Fibroblast of lung (primary cell): ENCODE data around the gene ANKRD33. TPM values are rescaled to one million over a fixed set of nuclear protein-coding genes. Genes with fewer than 3 reads are reported as not detected.

ENCODE experiments used
- DNase-seq, 2 donors: peaks; one replicate each; pipeline versions ENCODE4 v3.0.0 to v3.0.0-alpha.2; 2010; ENCODE audit warnings: low read depth in 2 of 2
- H2AFZ ChIP-seq: 2 replicates; pipeline ENCODE4 v1.5.1; 2012; ENCODE audit warnings: low read length, control low read depth, inconsistent platforms
- H3K27ac ChIP-seq: 2 replicates; pipeline ENCODE4 v1.5.1; 2011; ENCODE audit warnings: low read length, control low read depth; ENCODE audit not compliant: insufficient read depth
- H3K27me3 ChIP-seq: 2 replicates; pipeline ENCODE4 v1.5.1; 2011; ENCODE audit warnings: mild to moderate bottlenecking, low read length; ENCODE audit not compliant: control insufficient read depth, insufficient read depth
- H3K36me3 ChIP-seq: 2 replicates; pipeline ENCODE4 v1.5.1; 2011; ENCODE audit warnings: low read length; ENCODE audit not compliant: control insufficient read depth, insufficient read depth
- H3K4me1 ChIP-seq: 2 replicates; pipeline ENCODE4 v1.5.1; 2011; ENCODE audit warnings: low read length; ENCODE audit not compliant: control insufficient read depth, insufficient read depth; ENCODE audit errors: extremely low read depth
- H3K4me2 ChIP-seq: 2 replicates; pipeline ENCODE4 v1.5.1; 2011; ENCODE audit warnings: low read length, control low read depth; ENCODE audit not compliant: insufficient read depth; ENCODE audit errors: extremely low read depth
- H3K4me3 ChIP-seq, 4 experiments: fragments of 200-600 bp in 1 of 4; sonication (generic) in 1 of 4; replicated peaks in 1 of 4; 2 replicates each; pipeline ENCODE4 v1.5.1; 2011 to 2016; ENCODE audit warnings: low read length in 4 of 4, low read depth in 3 of 4, mild to moderate bottlenecking in 3 of 4, control low read depth in 2 of 4, inconsistent platforms in 1 of 4, mixed read lengths in 1 of 4; ENCODE audit not compliant: insufficient read depth in 1 of 4; ENCODE audit errors: control extremely low read depth in 1 of 4
- H3K79me2 ChIP-seq: 2 replicates; pipeline ENCODE4 v1.5.1; 2012; ENCODE audit warnings: mild to moderate bottlenecking, low read length, inconsistent platforms; ENCODE audit not compliant: control insufficient read depth, insufficient read depth
- H3K9ac ChIP-seq: 2 replicates; pipeline ENCODE4 v1.5.1; 2011; ENCODE audit warnings: mild to moderate bottlenecking, low read length, control low read depth; ENCODE audit not compliant: insufficient read depth
- H3K9me3 ChIP-seq: 2 replicates; pipeline ENCODE4 v1.5.1; 2012; ENCODE audit warnings: low read depth, low read length; ENCODE audit not compliant: control insufficient read depth, insufficient read depth
- H4K20me1 ChIP-seq: 2 replicates; pipeline ENCODE4 v1.5.1; 2011; ENCODE audit warnings: low read length; ENCODE audit not compliant: control insufficient read depth, insufficient read depth; ENCODE audit errors: extremely low read depth
- EZH2 ChIP-seq: IDR thresholded peaks from 2 replicates; pipeline ENCODE4 v1.5.1; 2012; ENCODE audit warnings: low read length, control low read depth, mild to moderate bottlenecking; ENCODE audit errors: missing control alignments
- polyA plus RNA-seq, 2 donors: library from polyadenylated mRNA; depleted of rRNA in 1 of 2; stranded (reverse) in 1 of 2; unstranded in 1 of 2; fragments of >200 nt; gene quantifications; 2 replicates each; pipeline ENCODE4 v1.2.1, GENCODE V29; 2011 to 2012; ENCODE audit warnings: missing spikeins in 1 of 2
- total RNA-seq: library from RNA; depleted of rRNA; stranded (reverse); fragments of >200 nt; gene quantifications from 2 replicates; pipeline ENCODE4 v1.2.1, GENCODE V29; 2014
- TF ChIP-seq, protein P1 (sequence below), 2 donors: IDR thresholded peaks in 1 of 2; conservative IDR thresholded peaks in 1 of 2; 1 replicate in 1 of 2; 2 replicates in 1 of 2; pipeline ENCODE4 v1.5.1; 2011 to 2012; ENCODE audit warnings: low read length in 2 of 2, control low read depth in 1 of 2, inconsistent platforms in 1 of 2, low read depth in 1 of 2, mild to moderate bottlenecking in 1 of 2

ANKRD33 gene
- total and polyA plus RNA-seq, 2 donors (not counting 1 experiment from before 2014, with no cell fraction given), result under 0.01 TPM; not detected in 1

DNA sequence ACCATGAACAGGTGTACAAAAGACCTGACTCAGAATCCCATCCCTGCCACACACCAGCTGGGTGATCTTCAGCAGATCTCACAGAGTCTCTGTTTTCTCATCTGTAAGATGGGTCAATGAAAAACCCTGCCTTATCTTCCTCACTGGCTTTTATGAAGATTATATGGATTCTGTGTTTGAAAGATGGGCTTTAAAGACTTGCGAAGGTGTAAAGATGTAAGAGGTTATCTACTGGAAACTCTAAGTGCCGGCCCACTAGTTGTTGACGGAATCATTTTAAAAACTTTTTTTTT lies 15.3 kb upstream of the ANKRD33 start:
- DNase-seq, result no peak
- Histone ChIP-seq H3K36me3 (no peaks in the 10 kb centered on the region), H3K27ac (no peak overlapping the region), H3K4me3 (no peak overlapping the region), H3K4me1 (no peaks in the 10 kb centered on the region), H3K27me3 (peaks cover 10% of the 10 kb centered on the region), H3K9me3 (no peaks in the 10 kb centered on the region), H2AFZ (no peak overlapping the region), H3K4me2 (no peak overlapping the region), H3K9ac (no peak overlapping the region), H3K79me2 (no peaks in the 10 kb centered on the region), H4K20me1 (no peaks in the 10 kb centered on the region)
- TF ChIP-seq, protein P1, sequence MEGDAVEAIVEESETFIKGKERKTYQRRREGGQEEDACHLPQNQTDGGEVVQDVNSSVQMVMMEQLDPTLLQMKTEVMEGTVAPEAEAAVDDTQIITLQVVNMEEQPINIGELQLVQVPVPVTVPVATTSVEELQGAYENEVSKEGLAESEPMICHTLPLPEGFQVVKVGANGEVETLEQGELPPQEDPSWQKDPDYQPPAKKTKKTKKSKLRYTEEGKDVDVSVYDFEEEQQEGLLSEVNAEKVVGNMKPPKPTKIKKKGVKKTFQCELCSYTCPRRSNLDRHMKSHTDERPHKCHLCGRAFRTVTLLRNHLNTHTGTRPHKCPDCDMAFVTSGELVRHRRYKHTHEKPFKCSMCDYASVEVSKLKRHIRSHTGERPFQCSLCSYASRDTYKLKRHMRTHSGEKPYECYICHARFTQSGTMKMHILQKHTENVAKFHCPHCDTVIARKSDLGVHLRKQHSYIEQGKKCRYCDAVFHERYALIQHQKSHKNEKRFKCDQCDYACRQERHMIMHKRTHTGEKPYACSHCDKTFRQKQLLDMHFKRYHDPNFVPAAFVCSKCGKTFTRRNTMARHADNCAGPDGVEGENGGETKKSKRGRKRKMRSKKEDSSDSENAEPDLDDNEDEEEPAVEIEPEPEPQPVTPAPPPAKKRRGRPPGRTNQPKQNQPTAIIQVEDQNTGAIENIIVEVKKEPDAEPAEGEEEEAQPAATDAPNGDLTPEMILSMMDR (conservative IDR thresholded peaks at IDR 0.05 in 1 of 2, IDR thresholded peaks at IDR 0.05 in 1 of 2; ENCODE audit: low read depth in 1 of 2, low read length in 2 of 2), result no peak
- no peak for TF ChIP-seq EZH2

DNA sequence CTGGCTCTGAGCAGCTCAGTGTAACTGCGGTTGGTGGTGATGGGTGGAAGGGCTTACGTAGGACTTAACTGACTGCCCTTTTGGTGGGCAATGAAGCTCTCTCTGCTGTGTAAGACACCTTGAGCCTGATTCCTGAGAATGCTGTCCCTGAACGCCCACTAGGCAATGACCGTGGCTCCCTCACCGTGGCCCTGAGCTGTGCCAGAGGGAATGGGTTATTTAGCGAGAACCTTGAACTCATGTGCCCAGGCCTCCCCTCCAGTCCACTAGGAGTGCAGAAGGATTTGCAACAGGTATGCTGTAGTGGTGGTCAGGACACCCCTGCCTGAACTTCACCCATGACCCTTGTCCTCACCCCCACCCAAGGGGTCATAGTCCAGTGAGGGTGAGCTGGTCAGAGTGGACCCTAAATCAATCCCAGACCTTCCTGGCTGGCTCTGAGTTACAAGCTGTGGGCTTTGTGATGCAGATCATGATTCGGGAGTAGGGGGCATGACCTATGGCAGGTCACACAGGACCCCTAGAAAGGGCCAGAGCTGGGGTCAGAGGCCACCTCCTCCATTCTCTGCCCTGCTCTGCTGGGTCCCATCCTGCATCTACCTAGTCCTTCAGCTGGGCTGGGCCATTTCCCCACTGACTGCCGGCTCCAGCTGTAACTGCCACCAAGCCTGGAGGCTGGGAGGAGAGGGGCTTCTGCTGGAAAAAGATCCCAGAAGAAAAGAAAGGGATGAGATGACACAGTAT lies 14.5 kb upstream of the ANKRD33 start:
- Histone ChIP-seq H3K27ac (no peak overlapping the region), H2AFZ (no peak overlapping the region), H4K20me1 (no peaks in the 10 kb centered on the region), H3K36me3 (no peaks in the 10 kb centered on the region), H3K4me1 (no peaks in the 10 kb centered on the region), H3K27me3 (peaks cover 10% of the 10 kb centered on the region), H3K9me3 (no peaks in the 10 kb centered on the region), H3K4me2 (no peak overlapping the region), H3K9ac (no peak overlapping the region), H3K4me3 (no peak overlapping the region), H3K79me2 (no peaks in the 10 kb centered on the region)
- TF ChIP-seq EZH2, result no peak
- TF ChIP-seq, protein P1 (conservative IDR thresholded peaks at IDR 0.05 in 1 of 2, IDR thresholded peaks at IDR 0.05 in 1 of 2; ENCODE audit: low read depth in 1 of 2, low read length in 2 of 2), result no peak
- DNase-seq, result no peak

DNA sequence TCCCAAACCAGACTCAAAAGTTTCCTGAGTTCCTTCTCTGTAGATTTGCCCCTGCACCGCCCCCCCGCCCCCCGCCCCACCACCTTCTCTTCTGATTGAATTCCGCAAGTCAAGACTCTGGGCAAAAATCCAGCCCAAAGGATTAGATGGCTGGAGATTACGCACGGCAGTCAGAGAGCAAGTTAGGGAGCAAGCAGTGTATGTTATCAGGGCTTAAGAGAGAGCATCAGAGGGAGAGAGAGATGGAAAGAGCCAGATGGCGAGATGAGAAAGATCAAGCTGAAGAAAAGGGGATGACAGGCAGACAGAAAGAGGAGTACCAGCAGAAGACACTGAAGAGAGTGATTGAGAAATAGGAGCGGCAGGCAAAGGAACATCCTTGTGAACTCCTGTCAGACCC lies 13.9 kb upstream of the ANKRD33 start:
- no peaks in the 10 kb centered on the region for H3K4me1 ChIP-seq
- H2AFZ ChIP-seq, result no peak overlapping the region
- H3K9ac ChIP-seq, result no peak overlapping the region
- H3K79me2 ChIP-seq, result no peaks in the 10 kb centered on the region
- no peak overlapping the region for H3K4me3 ChIP-seq
- H3K9me3 ChIP-seq, result no peaks in the 10 kb centered on the region
- no peaks in the 10 kb centered on the region for H4K20me1 ChIP-seq
- peaks cover 10% of the 10 kb centered on the region for H3K27me3 ChIP-seq
- H3K36me3 ChIP-seq, result no peaks in the 10 kb centered on the region
- H3K4me2 ChIP-seq, result no peak overlapping the region
- DNase-seq, result peak in 1 of 2 donors; percentile 35
- TF ChIP-seq, protein P1 (conservative IDR thresholded peaks at IDR 0.05 in 1 of 2, IDR thresholded peaks at IDR 0.05 in 1 of 2; ENCODE audit: low read depth in 1 of 2, low read length in 2 of 2), result no peak
- no peak for TF ChIP-seq EZH2
- H3K27ac ChIP-seq, result no peak overlapping the region
